Measurements from ENCODE around the gene MAGI1. TPM values are rescaled to one million over a fixed set of nuclear protein-coding genes. Genes with fewer than 3 reads are reported as not detected.

Gene MAGI1
- total RNA-seq, 1 donor from 2014 or later: 30.5 TPM

GRCh38 chr3:65671004-65671403 lies 367.7 kb downstream of the MAGI1 start:
- peak; percentile 14 for DNase-seq (ENCODE audit: low read depth)

GRCh38 chr3:65669163-65669875 lies 369.4 kb downstream of the MAGI1 start:
- peak; percentile 62 for DNase-seq (ENCODE audit: low read depth)

- DNase-seq (ENCODE audit: low read depth): no peak
These were observed 370.8 kb downstream of the MAGI1 start for GRCh38 chr3:65667963-65668362.

- peak; percentile 71 for DNase-seq (ENCODE audit: low read depth)
These were observed 372.1 kb downstream of the MAGI1 start for GRCh38 chr3:65666448-65667091.

GRCh38 chr3:65665915-65666314 lies 372.8 kb downstream of the MAGI1 start:
- DNase-seq (ENCODE audit: low read depth): no peak

- no peak for DNase-seq (ENCODE audit: low read depth)
These were observed 373.8 kb downstream of the MAGI1 start for GRCh38 chr3:65664931-65665330.

- DNase-seq (ENCODE audit: low read depth): no peak
These were observed 374.3 kb downstream of the MAGI1 start for GRCh38 chr3:65664446-65664845.

- no peak for DNase-seq (ENCODE audit: low read depth)
These were observed 376.6 kb downstream of the MAGI1 start for GRCh38 chr3:65662095-65662494.

- peak; percentile 53 for DNase-seq (ENCODE audit: low read depth)
These were observed 378.6 kb downstream of the MAGI1 start for GRCh38 chr3:65660000-65660598.

GRCh38 chr3:65659396-65659795 lies 379.3 kb downstream of the MAGI1 start:
- DNase-seq (ENCODE audit: low read depth): no peak

GRCh38 chr3:65658401-65658800 lies 380.3 kb downstream of the MAGI1 start:
- no peak for DNase-seq (ENCODE audit: low read depth)

GRCh38 chr3:65655061-65655460 lies 383.7 kb downstream of the MAGI1 start:
- DNase-seq (ENCODE audit: low read depth): no peak

GRCh38 chr3:65653731-65654130 lies 385.0 kb downstream of the MAGI1 start:
- no peak for DNase-seq (ENCODE audit: low read depth)

- no peak for DNase-seq (ENCODE audit: low read depth)
These were observed 388.5 kb downstream of the MAGI1 start for GRCh38 chr3:65650247-65650646.

- DNase-seq (ENCODE audit: low read depth): no peak
These were observed 391.3 kb downstream of the MAGI1 start for GRCh38 chr3:65647369-65647768.

- DNase-seq (ENCODE audit: low read depth): no peak
These were observed 395.8 kb downstream of the MAGI1 start for GRCh38 chr3:65642883-65643282.

- no peak for DNase-seq (ENCODE audit: low read depth)
These were observed 396.9 kb downstream of the MAGI1 start for GRCh38 chr3:65641777-65642176.

GRCh38 chr3:65641045-65641444 lies 397.7 kb downstream of the MAGI1 start:
- DNase-seq (ENCODE audit: low read depth): no peak

- no peak for DNase-seq (ENCODE audit: low read depth)
These were observed 399.3 kb downstream of the MAGI1 start for GRCh38 chr3:65639444-65639843.

GRCh38 chr3:65638301-65638700 lies 400.4 kb downstream of the MAGI1 start:
- DNase-seq (ENCODE audit: low read depth): no peak

GRCh38 chr3:65636326-65636725 lies 402.4 kb downstream of the MAGI1 start:
- DNase-seq (ENCODE audit: low read depth): no peak

- DNase-seq (ENCODE audit: low read depth): no peak
These were observed 403.1 kb downstream of the MAGI1 start for GRCh38 chr3:65635657-65636056.

- no peak for DNase-seq (ENCODE audit: low read depth)
These were observed 405.6 kb downstream of the MAGI1 start for GRCh38 chr3:65633018-65633638.
